IMR-90 (cell line): ENCODE results near the gene CPSF7. TPM values are rescaled to one million over a fixed set of nuclear protein-coding genes. Genes with fewer than 3 reads are reported as not detected.

ENCODE experiments used
- ATAC-seq: fragments of 200-7000 bp; cut with Tn5 transposase; 2 replicates; pipeline ENCODE4 v1.9.1; 2020; ENCODE audit warnings: low read depth, mild to moderate bottlenecking, moderate library complexity
- BruUV-seq: library from RNA; stranded (reverse); fragments of 400-500 nt; replicated peaks from 2 replicates; lab custom pipeline; 2021; lab: Mats Ljungman, UMichigan
- CTCF ChIA-PET: fragments of 300-600 bp; formaldehyde crosslinking; extraction: SDS; loops from one replicate; lab custom pipeline; 2021; ENCODE audit warnings: antibody characterized with exemption; lab: Yijun Ruan, JAX
- POLR2A ChIA-PET: fragments of 300-600 bp; sonication (Branson Sonifier 250); formaldehyde crosslinking; loops from one replicate; lab custom pipeline; 2022; ENCODE audit warnings: antibody characterized with exemption; ENCODE audit not compliant: unreplicated experiment; lab: Charles Lee
- DNase-seq: peaks from one replicate; pipeline ENCODE4 v3.0.0; 2013
- H2AFZ ChIP-seq: replicated peaks from 2 replicates; pipeline ENCODE3; 2013; ENCODE audit warnings: low read length, mild to moderate bottlenecking; ENCODE audit not compliant: poor library complexity
- H2AK5ac ChIP-seq: 2 replicates; pipeline ENCODE4 v1.6.1; 2013; ENCODE audit warnings: low read depth, low read length, inconsistent platforms
- H2AK9ac ChIP-seq: replicated peaks from 2 replicates; pipeline ENCODE3; 2013; ENCODE audit warnings: mild to moderate bottlenecking, low read depth, low read length, moderate library complexity; ENCODE audit not compliant: poor library complexity
- H2BK120ac ChIP-seq: 2 replicates; pipeline ENCODE4 v1.6.1; 2013; ENCODE audit warnings: low read depth, low read length, inconsistent platforms
- H2BK15ac ChIP-seq: 3 replicates; pipeline ENCODE4 v1.6.1; 2013; ENCODE audit warnings: low read depth, low read length, inconsistent platforms
- H2BK20ac ChIP-seq: 2 replicates; pipeline ENCODE4 v1.6.1; 2013; ENCODE audit warnings: low read depth, mild to moderate bottlenecking, inconsistent platforms, low read length, moderate library complexity
- H2BK5ac ChIP-seq: 2 replicates; pipeline ENCODE4 v1.6.1; 2013; ENCODE audit warnings: mild to moderate bottlenecking, low read depth, low read length, inconsistent platforms; ENCODE audit not compliant: poor library complexity, severe bottlenecking
- H3K14ac ChIP-seq: replicated peaks from 2 replicates; pipeline ENCODE4 v1.6.1; 2013; ENCODE audit warnings: low read depth, low read length, inconsistent platforms
- H3K18ac ChIP-seq: 2 replicates; pipeline ENCODE4 v1.6.1; 2013; ENCODE audit warnings: low read depth, low read length, control low read depth
- H3K23ac ChIP-seq: 2 replicates; pipeline ENCODE4 v1.6.1; 2013; ENCODE audit warnings: low read depth, low read length, inconsistent platforms
- H3K27ac ChIP-seq: 2 replicates; pipeline ENCODE4 v1.5.1; 2013; ENCODE audit warnings: mild to moderate bottlenecking, control low read depth, low read length; ENCODE audit not compliant: insufficient read depth
- H3K27me3 ChIP-seq: 2 replicates; pipeline ENCODE4 v1.6.1; 2013; ENCODE audit warnings: low read length; ENCODE audit not compliant: control insufficient read depth, insufficient read depth
- H3K36me3 ChIP-seq: 2 replicates; pipeline ENCODE4 v1.6.1; 2013; ENCODE audit warnings: low read length, mixed read lengths; ENCODE audit not compliant: control insufficient read depth, insufficient read depth
- H3K4ac ChIP-seq: 2 replicates; pipeline ENCODE4 v1.6.1; 2013; ENCODE audit warnings: low read depth, low read length, inconsistent platforms
- H3K4me1 ChIP-seq: 2 replicates; pipeline ENCODE4 v1.6.1; 2013; ENCODE audit warnings: low read length, mixed read lengths; ENCODE audit not compliant: control insufficient read depth, insufficient read depth
- H3K4me2 ChIP-seq: 2 replicates; pipeline ENCODE4 v1.6.1; 2013; ENCODE audit warnings: low read depth, mild to moderate bottlenecking, control low read depth, low read length, moderate library complexity
- H3K4me3 ChIP-seq: 2 replicates; pipeline ENCODE4 v1.5.1; 2013; ENCODE audit warnings: low read depth, mild to moderate bottlenecking, control low read depth, low read length, moderate library complexity; ENCODE audit not compliant: insufficient read depth
- H3K56ac ChIP-seq: 2 replicates; pipeline ENCODE4 v1.6.1; 2013; ENCODE audit warnings: low read length, inconsistent platforms; ENCODE audit not compliant: insufficient read depth; ENCODE audit errors: extremely low read depth
- H3K79me1 ChIP-seq, 2 experiments: 2 replicates each; pipeline ENCODE4 v1.6.1; 2013; ENCODE audit warnings: low read length in 2 of 2, inconsistent platforms in 1 of 2, low read depth in 1 of 2
- H3K9ac ChIP-seq: 2 replicates; pipeline ENCODE4 v1.6.1; 2013; ENCODE audit warnings: low read depth, low read length, control low read depth
- H3K9me1 ChIP-seq: 2 replicates; pipeline ENCODE4 v1.6.1; 2013; ENCODE audit warnings: low read length, inconsistent platforms; ENCODE audit not compliant: insufficient read depth
- H3K9me3 ChIP-seq: 2 replicates; pipeline ENCODE4 v1.6.1; 2013; ENCODE audit warnings: low read length; ENCODE audit not compliant: control insufficient read depth, insufficient read depth
- H4K20me1 ChIP-seq: 2 replicates; pipeline ENCODE4 v1.6.1; 2013; ENCODE audit warnings: low read length, inconsistent platforms; ENCODE audit not compliant: insufficient read depth
- H4K5ac ChIP-seq: 2 replicates; pipeline ENCODE4 v1.6.1; 2013; ENCODE audit warnings: mild to moderate bottlenecking, low read depth, low read length, control low read depth
- H4K8ac ChIP-seq, 2 experiments: 2 replicates each; pipeline ENCODE4 v1.6.1; 2013; ENCODE audit warnings: low read depth in 2 of 2, low read length in 2 of 2, control low read depth in 1 of 2, inconsistent platforms in 1 of 2
- H4K91ac ChIP-seq: 2 replicates; pipeline ENCODE4 v1.6.1; 2013; ENCODE audit warnings: low read depth, low read length, inconsistent platforms; ENCODE audit not compliant: insufficient read depth
- BHLHE40 ChIP-seq: fragments of 150-350 bp; IDR thresholded peaks from 2 replicates; pipeline ENCODE4 v1.6.1; 2016; ENCODE audit warnings: mild to moderate bottlenecking, low read depth, low read length
- CEBPB ChIP-seq: IDR thresholded peaks from 2 replicates; pipeline ENCODE4 v1.6.1; 2012; ENCODE audit warnings: low read depth, low read length, improper control_type of control experiment
- FOS ChIP-seq: fragments of 150-350 bp; IDR thresholded peaks from 2 replicates; pipeline ENCODE4 v1.6.1; 2016; ENCODE audit warnings: low read depth, low read length
- MAFK ChIP-seq: IDR thresholded peaks from 2 replicates; pipeline ENCODE4 v1.6.1; 2012; ENCODE audit warnings: low read depth, low read length, improper control_type of control experiment
- MXI1 ChIP-seq: IDR thresholded peaks from 2 replicates; pipeline ENCODE4 v1.6.1; 2012; ENCODE audit warnings: low read depth, mild to moderate bottlenecking, low read length, moderate library complexity, borderline replicate concordance
- NFE2L2 ChIP-seq: fragments of 150-350 bp; IDR thresholded peaks from 2 replicates; pipeline ENCODE4 v1.6.1; 2016; ENCODE audit warnings: low read depth, mild to moderate bottlenecking, low read length
- POLR2A ChIP-seq: IDR thresholded peaks from 2 replicates; pipeline ENCODE4 v1.6.1; 2012; ENCODE audit warnings: mild to moderate bottlenecking, low read depth, low read length
- RAD21 ChIP-seq: IDR thresholded peaks from 2 replicates; pipeline ENCODE4 v1.6.1; 2012; ENCODE audit warnings: low read length, improper control_type of control experiment
- RFX5 ChIP-seq: IDR thresholded peaks from 2 replicates; pipeline ENCODE4 v1.8.0; 2012; ENCODE audit warnings: low read depth, mild to moderate bottlenecking, low read length, moderate library complexity
- SMC3 ChIP-seq: fragments of 150-350 bp; IDR thresholded peaks from 2 replicates; pipeline ENCODE4 v1.6.1; 2016; ENCODE audit warnings: low read depth, mild to moderate bottlenecking, antibody characterized with exemption, low read length, moderate library complexity
- WGBS, 2 experiments: methylation state at CpG; one replicate each; pipeline versions ENCODE4 v1.1.5 to v1.1.7; 2013; ENCODE audit warnings: missing lambda C conversion rate in 2 of 2; ENCODE audit not compliant: insufficient read length in 1 of 2; ENCODE audit errors: extremely low coverage in 2 of 2; 5-methylcytosine and 5-hydroxymethylcytosine counted together
- dilution Hi-C: fragments of 300-500 bp; cut with HindIII; formaldehyde crosslinking; loops from one replicate; pipeline ENCODE4 v1.14.3; 2018; ENCODE audit warnings: low sequenced_read_pairs; ENCODE audit not compliant: unreplicated experiment
- in situ Hi-C: fragments of 300-500 bp; cut with MboI; formaldehyde crosslinking; loops from 3 replicates; pipeline ENCODE4 v1.14.3; 2019; ENCODE audit warnings: low sequenced_read_pairs, inconsistent platforms, mixed read lengths
- intact Hi-C: fragments of 100-400 bp; cut with micrococcal nuclease; formaldehyde crosslinking; loops from 2 replicates; pipeline ENCODE4 v1.10.0; 2022
- polyA plus RNA-seq, 3 experiments: library from polyadenylated mRNA; depleted of rRNA; stranded (reverse); fragments of >200 nt; gene quantifications; 2 replicates each; pipeline ENCODE4 v1.2.3, GENCODE V29; 2012; ENCODE audit warnings: low replicate concordance in 1 of 3
- total RNA-seq: library from RNA; depleted of rRNA; stranded (reverse); fragments of >200 nt; gene quantifications from 2 replicates; pipeline ENCODE4 v1.2.3, GENCODE V29; 2012
- TF ChIP-seq, protein P1 (sequence below): conservative IDR thresholded peaks from 2 replicates; pipeline ENCODE4 v1.5.1; 2012; ENCODE audit warnings: mild to moderate bottlenecking, low read depth, low read length, improper control_type of control experiment
- TF ChIP-seq, protein P2 (sequence below): fragments of 150-350 bp; IDR thresholded peaks from 2 replicates; pipeline ENCODE4 v1.6.1; 2016; ENCODE audit warnings: low read depth, mild to moderate bottlenecking, low read length, moderate library complexity, borderline replicate concordance
- TF ChIP-seq, protein P3 (sequence below): fragments of 150-350 bp; IDR thresholded peaks from 2 replicates; pipeline ENCODE4 v1.6.1; 2017; ENCODE audit warnings: mild to moderate bottlenecking, antibody characterized with exemption, low read length, low read depth

The CPSF7 gene
- total and polyA plus RNA-seq, 2 of the 4 experiments (the other 2 are of a cell fraction) = 9.5 to 55.2 TPM

DNA sequence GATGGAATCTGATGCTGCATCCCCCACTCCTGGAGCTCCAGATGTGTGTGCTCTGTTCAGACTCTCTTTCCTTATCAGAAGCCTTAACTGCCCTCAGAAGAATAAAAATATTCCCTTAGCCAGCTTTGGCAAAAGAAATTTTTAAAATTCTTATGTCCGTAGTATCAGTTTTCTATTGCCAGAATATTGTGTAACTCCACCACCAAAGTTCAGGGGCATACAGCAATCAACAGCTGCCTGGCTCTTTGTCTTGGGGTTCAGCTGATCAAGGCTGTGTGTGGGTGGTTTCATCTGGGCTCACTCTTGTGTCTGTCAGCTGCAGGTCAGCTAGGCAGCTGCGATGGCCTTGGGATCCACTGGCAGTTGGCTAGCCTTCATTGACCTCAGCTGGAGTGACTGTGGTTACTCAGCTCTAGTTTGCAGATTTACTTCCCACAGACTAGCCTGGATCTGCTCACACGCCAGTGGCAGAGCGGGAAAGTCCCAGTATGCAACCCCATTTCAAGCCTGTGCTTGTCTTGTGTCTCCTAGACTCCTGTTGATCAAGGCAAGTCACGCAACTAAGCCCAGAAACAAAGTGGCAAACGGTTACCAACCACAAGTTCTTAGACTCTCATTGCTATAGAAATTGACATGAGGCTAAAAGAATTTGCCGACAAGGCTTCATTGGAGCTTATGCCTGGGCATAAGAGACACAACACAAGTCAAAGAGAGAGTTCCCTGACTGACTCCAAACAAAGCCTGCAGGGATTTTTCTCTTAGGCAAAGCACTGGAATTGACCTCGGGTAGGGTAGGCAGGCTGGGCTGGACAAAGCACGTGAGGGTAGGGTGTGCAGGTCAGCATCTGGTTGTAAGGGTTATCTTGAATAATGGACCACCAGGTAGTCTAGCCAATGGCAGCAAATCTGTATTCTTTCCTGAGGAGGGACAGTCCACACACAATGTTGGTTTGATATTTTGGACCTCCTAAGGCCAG lies 60.1 kb downstream of the CPSF7 start:
- no peak overlapping the region for H3K56ac ChIP-seq
- no peak overlapping the region for H4K91ac ChIP-seq
- 0 out of 2 replicates have a peak overlapping the region, but pooled peaks have one; percentile 31 for H3K18ac ChIP-seq
- no peak overlapping the region for H2AFZ ChIP-seq
- dilution Hi-C loops (no loop called here), intact Hi-C loops (loop anchor here (1.0 kb wide), 1 partner anchor 9 kb away; no protein-coding TSS in a partner anchor), in situ Hi-C loops (no loop called here)
- ATAC-seq = peak; percentile 83
- no peaks in the 10 kb centered on the region for H3K27me3 ChIP-seq
- H3K9ac ChIP-seq = no peak overlapping the region
- H3K4ac ChIP-seq = no peak overlapping the region
- no peak overlapping the region for H3K4me3 ChIP-seq
- H4K20me1 ChIP-seq = no peaks in the 10 kb centered on the region
- H3K4me1 ChIP-seq = peaks cover 11% of the 10 kb centered on the region
- BruUV-seq = no TSS peak
- H2BK20ac ChIP-seq = no peak overlapping the region
- no CpG with 5 or more reads among the region's 9 CpGs for WGBS, 2 experiments
- H2BK15ac ChIP-seq = no peak overlapping the region
- peak overlapping the region; percentile 5; the same call in 1 of the 2 replicates for H4K5ac ChIP-seq
- DNase-seq = peak; percentile 99
- H2BK120ac ChIP-seq = no peak overlapping the region
- H2AK5ac ChIP-seq = no peak overlapping the region
- peak overlapping the region; percentile 64; the same call in 1 of the 2 replicates for H3K27ac ChIP-seq
- H3K4me2 ChIP-seq = no peak overlapping the region
- H2BK5ac ChIP-seq = peak overlapping the region; percentile 65
- peak overlapping the region; percentile 5 for H2AK9ac ChIP-seq
- no peak overlapping the region for H3K14ac ChIP-seq
- CTCF ChIA-PET = interaction anchor here (0.9 to 1.3 kb wide), 3 partner anchors 17 to 33 kb away, joined by 3 to 4 read pairs (median 3); partner anchors contain the start of gene TMEM216
- H3K36me3 ChIP-seq = peaks cover 30% of the 10 kb centered on the region
- H3K79me1 ChIP-seq = peaks cover 10 to 25% of the 10 kb centered on the region in 2 experiments
- no peak overlapping the region for H4K8ac ChIP-seq
- H3K23ac ChIP-seq = no peak overlapping the region
- 0 out of 2 replicates have a peak, but pooled peaks cover 3% of the 10 kb centered on the region for H3K9me1 ChIP-seq
- H3K9me3 ChIP-seq = 0 out of 2 replicates have a peak, but pooled peaks cover 2% of the 10 kb centered on the region
- POLR2A ChIA-PET = interaction anchor here (0.6 kb wide), 2 partner anchors 14 to 26 kb away, joined by 3 to 8 read pairs; no protein-coding TSS in a partner anchor
- no peak for TF ChIP-seq POLR2A
- TF ChIP-seq RAD21 = no peak
- no peak for TF ChIP-seq RFX5
- TF ChIP-seq MAFK = peak; percentile 34; the same call in 1 of the 2 replicates
- TF ChIP-seq NFE2L2 = no peak
- no peak for TF ChIP-seq SMC3
- TF ChIP-seq, protein P1, sequence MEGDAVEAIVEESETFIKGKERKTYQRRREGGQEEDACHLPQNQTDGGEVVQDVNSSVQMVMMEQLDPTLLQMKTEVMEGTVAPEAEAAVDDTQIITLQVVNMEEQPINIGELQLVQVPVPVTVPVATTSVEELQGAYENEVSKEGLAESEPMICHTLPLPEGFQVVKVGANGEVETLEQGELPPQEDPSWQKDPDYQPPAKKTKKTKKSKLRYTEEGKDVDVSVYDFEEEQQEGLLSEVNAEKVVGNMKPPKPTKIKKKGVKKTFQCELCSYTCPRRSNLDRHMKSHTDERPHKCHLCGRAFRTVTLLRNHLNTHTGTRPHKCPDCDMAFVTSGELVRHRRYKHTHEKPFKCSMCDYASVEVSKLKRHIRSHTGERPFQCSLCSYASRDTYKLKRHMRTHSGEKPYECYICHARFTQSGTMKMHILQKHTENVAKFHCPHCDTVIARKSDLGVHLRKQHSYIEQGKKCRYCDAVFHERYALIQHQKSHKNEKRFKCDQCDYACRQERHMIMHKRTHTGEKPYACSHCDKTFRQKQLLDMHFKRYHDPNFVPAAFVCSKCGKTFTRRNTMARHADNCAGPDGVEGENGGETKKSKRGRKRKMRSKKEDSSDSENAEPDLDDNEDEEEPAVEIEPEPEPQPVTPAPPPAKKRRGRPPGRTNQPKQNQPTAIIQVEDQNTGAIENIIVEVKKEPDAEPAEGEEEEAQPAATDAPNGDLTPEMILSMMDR = no peak
- peak; percentile 43; the same call in 1 of the 2 replicates for TF ChIP-seq BHLHE40
- no peak for TF ChIP-seq MXI1
- TF ChIP-seq CEBPB = peak; percentile 84
- TF ChIP-seq, protein P2, sequence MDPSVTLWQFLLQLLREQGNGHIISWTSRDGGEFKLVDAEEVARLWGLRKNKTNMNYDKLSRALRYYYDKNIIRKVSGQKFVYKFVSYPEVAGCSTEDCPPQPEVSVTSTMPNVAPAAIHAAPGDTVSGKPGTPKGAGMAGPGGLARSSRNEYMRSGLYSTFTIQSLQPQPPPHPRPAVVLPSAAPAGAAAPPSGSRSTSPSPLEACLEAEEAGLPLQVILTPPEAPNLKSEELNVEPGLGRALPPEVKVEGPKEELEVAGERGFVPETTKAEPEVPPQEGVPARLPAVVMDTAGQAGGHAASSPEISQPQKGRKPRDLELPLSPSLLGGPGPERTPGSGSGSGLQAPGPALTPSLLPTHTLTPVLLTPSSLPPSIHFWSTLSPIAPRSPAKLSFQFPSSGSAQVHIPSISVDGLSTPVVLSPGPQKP = no peak
- TF ChIP-seq, protein P3, sequence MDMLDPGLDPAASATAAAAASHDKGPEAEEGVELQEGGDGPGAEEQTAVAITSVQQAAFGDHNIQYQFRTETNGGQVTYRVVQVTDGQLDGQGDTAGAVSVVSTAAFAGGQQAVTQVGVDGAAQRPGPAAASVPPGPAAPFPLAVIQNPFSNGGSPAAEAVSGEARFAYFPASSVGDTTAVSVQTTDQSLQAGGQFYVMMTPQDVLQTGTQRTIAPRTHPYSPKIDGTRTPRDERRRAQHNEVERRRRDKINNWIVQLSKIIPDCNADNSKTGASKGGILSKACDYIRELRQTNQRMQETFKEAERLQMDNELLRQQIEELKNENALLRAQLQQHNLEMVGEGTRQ = no peak
- TF ChIP-seq FOS = 0 out of 2 replicates have a peak, but pooled peaks have one; percentile 8
